Sigmoid colon (tissue), 4 donors: ENCODE measurements around the gene ADAMTS14.

ENCODE experiments used
- CTCF ChIP-seq, 4 experiments: fragments of 450-650 bp in 3 of 4; fragments of 200-600 bp in 1 of 4; IDR thresholded peaks; one replicate each; pipeline ENCODE4 v1.5.1; 2016 to 2019; ENCODE audit warnings: antibody characterized with exemption in 4 of 4, mild to moderate bottlenecking in 3 of 4, moderate library complexity in 2 of 4
- EP300 ChIP-seq, 4 donors: sonication (generic); formaldehyde crosslinking; IDR thresholded peaks; one replicate each; pipeline ENCODE4 v1.6.1; 2017; ENCODE audit warnings: antibody characterized with exemption in 4 of 4
- POLR2A ChIP-seq, 2 donors: fragments of 450-650 bp; IDR thresholded peaks; one replicate each; pipeline ENCODE4 v1.6.1; 2016; ENCODE audit warnings: antibody characterized with exemption in 2 of 2, mild to moderate bottlenecking in 2 of 2, moderate library complexity in 2 of 2
- POLR2AphosphoS5 ChIP-seq, 4 donors: sonication (generic); formaldehyde crosslinking; IDR thresholded peaks; one replicate each; pipeline ENCODE4 v1.6.1; 2017; ENCODE audit warnings: antibody characterized with exemption in 4 of 4

GRCh38 chr10:70753026-70753663 lies 80.8 kb downstream of the ADAMTS14 start:
- TF ChIP-seq POLR2AphosphoS5 (IDR thresholded peaks at IDR 0.05) = no peak
- no peak for TF ChIP-seq CTCF (IDR thresholded peaks at IDR 0.05)
- TF ChIP-seq EP300 (IDR thresholded peaks at IDR 0.05) = no peak
- no peak for TF ChIP-seq POLR2A (IDR thresholded peaks at IDR 0.05)
